Esophagus muscularis mucosa (tissue), 4 donors: ENCODE data around the gene ZNF554. TPM values are rescaled to one million over a fixed set of nuclear protein-coding genes. Genes with fewer than 3 reads are reported as not detected.
"Not testable (repeated sequence)": the region's sequence is repeated elsewhere in the genome, so short reads cannot be mapped to it uniquely, and the experiment has no call there.

Source experiments
- DNase-seq: peaks from one replicate; pipeline ENCODE4 v3.0.0-alpha.2; 2017; ENCODE audit errors: extremely low spot score
- H3K27ac ChIP-seq, 4 donors: fragments of 200-600 bp; sonication (generic); replicated peaks in 1 of 4; 1 replicate in 3 of 4; 2 replicates in 1 of 4; pipeline ENCODE4 v1.5.1; 2016 to 2019; ENCODE audit warnings: mild to moderate bottlenecking in 1 of 4
- H3K27me3 ChIP-seq, 4 donors: fragments of 200-600 bp; sonication (generic); one replicate each; pipeline versions ENCODE4 v1.5.1 to v1.6.0; 2016 to 2019
- H3K36me3 ChIP-seq, 4 donors: fragments of 200-600 bp; sonication (generic); one replicate each; pipeline ENCODE4 v1.5.1; 2016 to 2019
- H3K4me1 ChIP-seq, 4 donors: fragments of 200-600 bp; sonication (generic); one replicate each; pipeline ENCODE4 v1.5.1; 2016 to 2019
- H3K4me3 ChIP-seq, 4 donors: fragments of 200-600 bp; sonication (generic); 1 replicate in 2 of 4; 2 replicates in 2 of 4; pipeline ENCODE4 v1.5.1; 2016 to 2019; ENCODE audit warnings: mild to moderate bottlenecking in 4 of 4, moderate library complexity in 1 of 4
- H3K9me3 ChIP-seq, 4 donors: fragments of 200-600 bp; sonication (generic); 1 replicate in 3 of 4; 2 replicates in 1 of 4; pipeline ENCODE4 v1.5.1; 2016 to 2019
- CTCF ChIP-seq, 3 experiments: fragments of 200-600 bp in 2 of 3; fragments of 450-650 bp in 1 of 3; sonication (generic) in 2 of 3; IDR thresholded peaks; one replicate each; pipeline ENCODE4 v1.5.1; 2017 to 2019; ENCODE audit warnings: antibody characterized with exemption in 3 of 3, mild to moderate bottlenecking in 2 of 3, moderate library complexity in 1 of 3
- EP300 ChIP-seq: sonication (generic); formaldehyde crosslinking; IDR thresholded peaks from one replicate; pipeline ENCODE4 v1.6.1; 2017; ENCODE audit warnings: antibody characterized with exemption
- POLR2A ChIP-seq: fragments of 450-650 bp; IDR thresholded peaks from one replicate; pipeline ENCODE4 v1.6.1; 2017; ENCODE audit warnings: antibody characterized with exemption, moderate library complexity, mild to moderate bottlenecking, low read depth
- POLR2AphosphoS5 ChIP-seq, 2 donors: sonication (generic); formaldehyde crosslinking; IDR thresholded peaks; one replicate each; pipeline ENCODE4 v1.6.1; 2017; ENCODE audit warnings: antibody characterized with exemption in 2 of 2
- WGBS: methylation state at CpG from one replicate; pipeline ENCODE4 v1.1.5; 2018; 5-methylcytosine and 5-hydroxymethylcytosine counted together
- intact Hi-C: fragments of 100-400 bp; cut with DNase I; formaldehyde crosslinking; loops from one replicate; pipeline ENCODE4 v1.15.1; 2023
- total RNA-seq, 4 donors: library from RNA; depleted of rRNA; stranded (reverse); fragments of >200 nt; gene quantifications; one replicate each; pipeline versions ENCODE4 v1.1.0 to v1.2.1, GENCODE V29; 2016

The ZNF554 gene
- total RNA-seq, 4 donors from 2014 or later: 2.9 to 7.1 (median 4.6) TPM

DNA sequence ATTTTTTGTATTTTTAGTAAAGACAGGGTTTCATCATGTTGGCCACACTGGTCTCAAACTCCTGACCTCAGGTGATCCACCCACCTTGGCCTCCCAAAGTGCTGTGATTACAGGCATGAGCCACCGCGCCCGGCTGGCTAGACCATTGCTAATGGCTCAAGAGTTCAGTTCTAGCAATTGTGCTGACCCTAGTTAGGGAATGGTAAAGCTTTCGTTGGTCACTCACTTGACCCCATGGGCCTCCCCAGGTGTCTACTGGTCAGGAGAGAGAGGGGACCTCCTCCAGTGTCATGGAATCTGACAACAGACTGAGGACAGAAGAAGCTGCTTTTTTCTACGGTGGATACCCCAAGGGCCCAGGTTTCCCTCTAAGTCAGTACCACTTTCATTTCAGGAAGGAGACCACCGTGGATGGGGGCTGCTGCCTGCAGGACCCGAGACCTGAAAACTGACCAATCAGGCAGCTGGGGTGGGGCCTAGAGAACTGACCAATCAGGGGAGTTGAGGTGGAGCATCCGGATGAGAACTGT, 46.9 kb downstream of the ZNF554 start:
- TF ChIP-seq CTCF (IDR thresholded peaks at IDR 0.05) (no peak), POLR2A (no peak), EP300 (no peak), POLR2AphosphoS5 (IDR thresholded peaks at IDR 0.05) (no peak)
- no peaks in the 10 kb centered on the region for H3K4me1 ChIP-seq
- no peak overlapping the region for H3K4me3 ChIP-seq
- H3K27ac ChIP-seq: no peak overlapping the region
- 94% methylated on average over 7 of the region's 8 CpGs for WGBS
- H3K27me3 ChIP-seq: no peaks in the 10 kb centered on the region
- no peaks in the 10 kb centered on the region for H3K36me3 ChIP-seq
- H3K9me3 ChIP-seq: no peaks in the 10 kb centered on the region
- intact Hi-C loops: no loop called here
- DNase-seq: no peak

- Histone ChIP-seq H3K27me3 (no peaks in the 10 kb centered on the region), H3K4me1 (no peaks in the 10 kb centered on the region), H3K36me3 (no peaks in the 10 kb centered on the region), H3K4me3 (peak within 1 kb of the TSS in 1 of 4 donors; percentile 40), H3K27ac (no peak within 1 kb of the TSS), H3K9me3 (no peaks in the 10 kb centered on the region)
- TF ChIP-seq CTCF (IDR thresholded peaks at IDR 0.05): no peak
- TF ChIP-seq POLR2A: no peak
- no peak for TF ChIP-seq POLR2AphosphoS5 (IDR thresholded peaks at IDR 0.05)
- TF ChIP-seq EP300: no peak
- intact Hi-C loops: no loop called here
- DNase-seq: no peak
- WGBS: 78% methylated on average over 28 of the region's 36 CpGs
Measured at GRCh38 chr19:2867025-2867991, 47.6 kb downstream of the ZNF554 start, which contains the start of gene ZNF556. Gene ZNF556 (plus strand): TSS chr19:2867335. CDS start chr19:2867422, 87 bp downstream.

DNA sequence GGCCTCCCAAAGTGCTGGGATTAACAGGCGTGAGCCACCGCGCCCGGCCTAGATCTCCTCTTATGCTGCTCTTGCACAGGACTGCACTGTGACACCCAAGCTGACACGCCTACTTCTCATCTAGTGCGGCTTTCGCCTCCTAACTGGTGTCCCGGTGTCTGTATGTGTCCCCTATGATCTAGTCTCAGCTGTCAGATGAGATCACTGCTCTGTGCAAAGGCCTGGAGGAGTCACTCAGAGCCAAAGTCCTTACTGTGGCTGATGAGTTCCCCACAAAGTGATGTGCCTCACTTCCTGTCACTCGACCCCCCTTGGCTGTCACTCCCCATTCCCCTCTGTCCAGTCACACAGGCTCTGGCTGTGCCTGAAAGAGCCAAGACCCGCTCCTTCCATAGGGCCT, 50.0 kb downstream of the ZNF554 start:
- Histone ChIP-seq H3K27me3 (no peaks in the 10 kb centered on the region), H3K27ac (no peak overlapping the region), H3K9me3 (no peaks in the 10 kb centered on the region), H3K4me3 (no peak overlapping the region), H3K36me3 (no peaks in the 10 kb centered on the region), H3K4me1 (no peaks in the 10 kb centered on the region)
- DNase-seq: no peak
- WGBS: 80% methylated on average over 10 of the region's 10 CpGs
- intact Hi-C loops: no loop called here
- no peak for TF ChIP-seq EP300
- TF ChIP-seq POLR2AphosphoS5 (IDR thresholded peaks at IDR 0.05): no peak
- TF ChIP-seq POLR2A: no peak
- no peak for TF ChIP-seq CTCF (IDR thresholded peaks at IDR 0.05)

DNA sequence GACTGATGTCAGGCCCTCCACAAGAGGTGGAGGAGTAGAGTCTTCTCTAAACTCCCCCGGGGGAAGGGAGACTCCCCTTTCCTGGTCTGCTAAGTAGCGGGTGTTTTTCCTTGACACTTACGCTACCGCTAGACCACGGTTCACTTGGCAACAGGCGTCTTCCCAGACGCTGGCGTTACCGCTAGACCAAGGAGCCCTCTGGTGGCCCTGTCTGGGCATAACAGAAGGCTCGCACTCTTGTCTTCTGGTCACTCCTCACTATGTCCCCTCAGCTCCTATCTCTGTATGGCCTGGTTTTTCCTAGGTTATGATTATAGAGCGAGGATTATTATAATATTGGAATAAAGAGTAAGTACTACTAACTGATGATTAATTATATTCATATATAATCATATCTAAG, 52.5 kb downstream of the ZNF554 start:
- H3K4me3 ChIP-seq, H3K27me3 ChIP-seq, DNase-seq, H3K36me3 ChIP-seq, H3K4me1 ChIP-seq, H3K27ac ChIP-seq, intact Hi-C loops: not testable (repeated sequence)
- WGBS: 26% methylated on average over 11 of the region's 11 CpGs
- H3K9me3 ChIP-seq: peaks cover 3 to 13% (median 11%) of the 10 kb centered on the region in 4 donors
- TF ChIP-seq CTCF (IDR thresholded peaks at IDR 0.05): peak; percentile 37 to 73 (median 50)
